ENCODE results near the gene CYP11A1. TPM values are rescaled to one million over a fixed set of nuclear protein-coding genes. Genes with fewer than 3 reads are reported as not detected.

Gene CYP11A1
- total RNA-seq = 0.27 TPM
- long read RNA-seq, partial matches to known transcripts = 0 of 1 reads
- long read RNA-seq, other reads (novel, unspliced or antisense) = 0 of 1 reads

GRCh38 chr15:74367296-74367854 lies at the start of gene CYP11A1:
Gene CYP11A1 (minus strand): TSS chr15:74367646. CDS start chr15:74367585, 61 bp downstream.
- H3K9me3 ChIP-seq (replicated peaks) = no peaks in the 10 kb centered on the region
- peak within 1 kb of the TSS; percentile 72 for H3K4me3 ChIP-seq
- H3K36me3 ChIP-seq = no peaks in the 10 kb centered on the region
- intact Hi-C loops (cut with micrococcal nuclease) = no loop called here
- TF ChIP-seq CTCF (IDR thresholded peaks at IDR 0.05; ENCODE audit: borderline replicate concordance) = no peak
- no peak for DNase-seq
- no peak within 1 kb of the TSS for H3K27ac ChIP-seq (replicated peaks)
- peaks cover 14% of the 10 kb centered on the region for H3K4me1 ChIP-seq
- H3K27me3 ChIP-seq (ENCODE audit: low read depth) = peaks cover 52% of the 10 kb centered on the region

- no peaks in the 10 kb centered on the region for H3K27me3 ChIP-seq (ENCODE audit: low read depth)
- peak; percentile 35 for DNase-seq
- H3K27ac ChIP-seq (replicated peaks) = peak overlapping the region; percentile 57
- H3K9me3 ChIP-seq (replicated peaks) = no peaks in the 10 kb centered on the region
- intact Hi-C loops (cut with micrococcal nuclease) = no loop called here
- no peak overlapping the region for H3K4me3 ChIP-seq
- peaks cover 37% of the 10 kb centered on the region for H3K4me1 ChIP-seq
- TF ChIP-seq CTCF (IDR thresholded peaks at IDR 0.05; ENCODE audit: borderline replicate concordance) = no peak
- H3K36me3 ChIP-seq = no peaks in the 10 kb centered on the region
Measured at GRCh38 chr15:74417225-74417624, 49.8 kb upstream of the CYP11A1 start.

GRCh38 chr15:74415966-74416916 lies 48.8 kb upstream of the CYP11A1 start:
- TF ChIP-seq CTCF (IDR thresholded peaks at IDR 0.05; ENCODE audit: borderline replicate concordance) = no peak
- Histone ChIP-seq H3K36me3 (no peaks in the 10 kb centered on the region), H3K4me3 (no peak overlapping the region), H3K27me3 (ENCODE audit: low read depth) (no peaks in the 10 kb centered on the region), H3K27ac (replicated peaks) (peak overlapping the region; percentile 57), H3K4me1 (peaks cover 37% of the 10 kb centered on the region), H3K9me3 (replicated peaks) (no peaks in the 10 kb centered on the region)
- intact Hi-C loops (cut with micrococcal nuclease) = no loop called here
- no peak for DNase-seq

GRCh38 chr15:74414603-74415338 lies 47.3 kb upstream of the CYP11A1 start:
- no peaks in the 10 kb centered on the region for H3K27me3 ChIP-seq (ENCODE audit: low read depth)
- H3K4me3 ChIP-seq = no peak overlapping the region
- no peak for TF ChIP-seq CTCF (IDR thresholded peaks at IDR 0.05; ENCODE audit: borderline replicate concordance)
- no peak overlapping the region for H3K27ac ChIP-seq (replicated peaks)
- intact Hi-C loops (cut with micrococcal nuclease) = no loop called here
- H3K4me1 ChIP-seq = peaks cover 22% of the 10 kb centered on the region
- H3K36me3 ChIP-seq = peaks cover 7% of the 10 kb centered on the region
- H3K9me3 ChIP-seq (replicated peaks) = no peaks in the 10 kb centered on the region
- no peak for DNase-seq

- Histone ChIP-seq H3K27ac (replicated peaks) (no peak overlapping the region), H3K4me1 (peaks cover 19% of the 10 kb centered on the region), H3K9me3 (replicated peaks) (no peaks in the 10 kb centered on the region), H3K27me3 (ENCODE audit: low read depth) (no peaks in the 10 kb centered on the region), H3K4me3 (no peak overlapping the region), H3K36me3 (peaks cover 7% of the 10 kb centered on the region)
- TF ChIP-seq CTCF (IDR thresholded peaks at IDR 0.05; ENCODE audit: borderline replicate concordance) = no peak
- no peak for DNase-seq
- intact Hi-C loops (cut with micrococcal nuclease) = no loop called here
Measured at GRCh38 chr15:74414081-74414580, 46.7 kb upstream of the CYP11A1 start.
